Dedifferentiated amniotic fluid mesenchymal stem cell (primary cell): ENCODE measurements around the gene USP19.
A peak's percentile ranks its signal among the peaks of the same experiment; 100 is the strongest.

Source experiments
- DNase-seq: peaks from one replicate; pipeline ENCODE4 v3.0.0-alpha.2; 2016; ENCODE audit errors: extremely low spot score

USP19 gene

DNA sequence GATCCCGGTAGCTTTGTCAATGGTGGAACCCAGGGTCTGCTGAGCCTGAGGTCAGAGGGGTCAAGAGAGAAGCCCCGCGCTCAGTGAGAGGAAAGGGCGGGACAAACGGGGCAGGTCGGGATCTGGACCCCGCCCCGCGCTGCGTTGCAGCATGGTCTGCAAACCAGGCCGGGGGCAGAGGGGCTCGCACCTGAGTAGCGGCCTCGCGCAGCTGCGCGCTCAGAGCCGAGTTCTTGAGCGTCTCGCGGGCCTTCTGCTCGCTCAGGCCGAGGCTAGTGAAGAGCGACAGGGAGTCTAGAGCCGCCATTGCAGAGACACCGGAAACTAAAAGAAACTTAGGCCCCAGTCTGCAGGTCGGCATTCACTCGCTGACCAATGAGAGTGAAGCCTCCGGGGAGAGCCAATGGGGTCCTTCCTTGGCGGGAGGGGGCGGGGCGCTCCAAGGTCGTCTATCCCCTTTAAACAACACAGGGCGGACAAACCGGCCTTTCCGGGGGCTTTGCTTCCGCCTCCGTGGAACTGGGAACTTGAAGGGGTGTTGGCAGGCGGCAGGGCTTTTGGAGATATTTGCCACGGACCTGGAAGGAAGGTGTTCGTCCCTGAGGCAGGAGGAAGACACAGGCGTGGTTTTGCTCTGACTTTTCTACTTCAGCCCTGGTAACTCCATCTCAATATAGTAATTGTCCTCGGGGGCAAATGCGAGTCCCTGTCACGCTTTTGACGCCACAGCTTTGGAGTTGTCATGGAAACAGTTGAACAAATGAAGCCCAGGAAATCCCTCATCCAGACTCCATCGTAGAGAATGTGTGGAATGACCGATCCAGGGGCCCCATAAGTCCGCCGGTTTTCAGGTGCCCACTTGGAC lies 16.0 kb downstream of the USP19 start, which contains the start of gene QARS1:
QARS1 (minus strand) TSS at position 331 of the 865 bp plus-strand sequence; CDS start at position 307, 24 bp downstream.
- DNase-seq, result peak; percentile 86

- DNase-seq, result no peak
Measured at GRCh38 chr3:49104052-49104426, 16.6 kb downstream of the USP19 start.

DNA sequence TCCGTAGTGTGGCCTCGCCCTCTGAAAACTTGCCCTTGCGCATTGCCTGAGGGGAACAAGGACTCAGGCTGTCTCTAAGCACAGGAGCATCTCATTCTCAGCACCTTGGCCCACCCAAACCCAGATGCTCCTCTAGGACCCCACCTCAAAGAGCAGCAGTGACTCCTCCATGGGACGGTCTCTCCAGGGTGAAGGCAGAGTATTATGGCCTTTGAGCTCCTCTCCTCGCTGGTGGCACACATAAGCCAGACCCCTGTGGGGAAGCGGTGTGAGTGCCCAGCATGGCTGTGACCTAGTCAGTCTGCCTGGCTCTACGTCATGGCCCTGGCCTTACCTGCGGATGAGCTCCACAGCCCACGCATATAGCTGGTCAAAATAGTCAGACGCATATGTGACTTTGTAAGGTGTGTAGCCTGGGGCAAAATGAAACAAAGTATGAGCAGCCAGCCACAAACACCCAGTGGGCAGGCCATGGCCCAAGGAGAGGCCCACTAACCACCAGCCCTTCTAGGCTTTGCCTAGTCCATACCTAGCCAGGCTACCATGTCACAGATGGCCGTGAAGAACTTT lies 20.5 kb downstream of the USP19 start:
- DNase-seq, result no peak

DNA sequence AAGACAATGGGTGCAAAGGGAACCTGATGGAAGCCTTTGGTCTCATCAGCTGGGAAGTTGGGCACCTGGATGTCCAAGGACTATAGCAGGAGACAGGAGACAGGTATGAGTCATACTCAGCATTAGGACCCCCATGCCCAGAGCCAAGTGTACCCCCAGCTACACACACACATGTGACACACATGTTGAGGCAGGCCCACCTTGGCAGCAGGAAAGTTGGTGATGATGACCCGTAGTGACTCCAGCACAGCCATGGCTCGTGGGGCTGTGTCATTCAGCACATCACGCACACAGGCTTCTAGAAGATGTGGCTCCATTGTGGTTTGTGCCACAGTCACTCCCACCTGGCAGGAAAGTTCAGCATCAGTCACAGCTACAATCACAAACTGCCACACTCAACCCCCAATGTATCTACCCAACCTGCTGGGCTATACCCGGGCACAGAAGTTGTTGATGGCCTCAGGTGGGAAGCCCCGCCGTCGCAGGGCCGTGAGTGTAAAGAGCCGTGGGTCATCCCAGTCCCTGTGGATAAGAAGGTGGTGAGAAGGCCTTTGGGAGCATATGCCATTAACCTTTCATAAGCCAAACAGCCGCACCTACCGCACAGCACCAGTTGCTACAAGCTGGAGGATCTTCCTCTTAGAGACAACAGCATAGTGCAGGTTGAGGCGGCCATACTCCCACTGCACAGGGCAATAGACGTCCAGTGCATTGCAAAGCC lies 21.6 kb downstream of the USP19 start:
- DNase-seq, result no peak

- DNase-seq, result no peak
Measured at GRCh38 chr3:49098429-49098828, 22.2 kb downstream of the USP19 start.

DNA sequence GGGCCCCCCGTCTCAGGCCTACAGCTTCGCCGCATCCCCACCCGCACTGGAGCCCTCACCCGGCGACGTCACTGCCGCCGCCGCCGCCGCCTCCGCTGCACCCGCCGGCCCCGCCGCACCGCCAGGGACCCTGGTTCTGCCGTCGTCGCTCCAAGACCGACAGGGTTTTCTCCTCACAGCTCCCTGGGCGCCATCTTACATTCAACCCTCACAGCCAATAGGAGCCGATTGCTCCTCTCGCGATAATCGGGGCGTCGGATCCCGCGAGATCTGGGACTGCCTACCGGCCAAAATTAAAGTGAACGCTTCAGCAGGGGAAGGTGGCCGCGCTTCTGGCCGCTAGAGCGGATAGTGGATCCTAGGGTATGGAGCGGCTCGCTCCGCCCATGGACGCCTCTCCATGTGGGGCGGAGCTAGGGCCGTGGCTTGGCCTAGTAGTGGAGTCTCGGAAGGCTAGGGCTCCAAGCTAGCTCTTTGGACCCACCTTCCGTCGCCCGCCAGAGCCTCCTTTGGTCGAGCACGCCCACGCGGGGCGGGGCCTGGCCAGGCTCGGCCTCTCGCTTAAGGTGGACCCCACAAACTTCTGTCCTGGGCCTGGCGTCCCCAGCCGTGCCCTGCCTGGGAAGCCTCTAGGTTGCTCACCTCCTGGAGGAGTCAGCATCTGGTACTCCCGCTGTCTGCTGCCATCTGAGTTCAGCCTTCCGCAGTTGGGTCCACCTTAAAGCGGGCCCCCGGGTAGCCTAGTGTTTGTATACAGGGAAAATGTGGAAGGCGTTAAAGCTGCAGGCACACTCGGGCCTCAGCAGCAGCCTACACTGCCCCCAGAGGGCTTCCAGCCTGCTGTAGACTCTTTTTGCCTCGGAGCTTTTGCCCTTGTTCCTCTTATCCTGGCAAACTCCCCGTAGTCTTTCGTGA lies 26.5 kb downstream of the USP19 start, which contains the start of gene QRICH1:
QRICH1 (minus strand) TSS at position 219 of the 915 bp plus-strand sequence. CDS start 17,054 bp downstream, outside the sequence.
- peak; percentile 99 for DNase-seq

DNA sequence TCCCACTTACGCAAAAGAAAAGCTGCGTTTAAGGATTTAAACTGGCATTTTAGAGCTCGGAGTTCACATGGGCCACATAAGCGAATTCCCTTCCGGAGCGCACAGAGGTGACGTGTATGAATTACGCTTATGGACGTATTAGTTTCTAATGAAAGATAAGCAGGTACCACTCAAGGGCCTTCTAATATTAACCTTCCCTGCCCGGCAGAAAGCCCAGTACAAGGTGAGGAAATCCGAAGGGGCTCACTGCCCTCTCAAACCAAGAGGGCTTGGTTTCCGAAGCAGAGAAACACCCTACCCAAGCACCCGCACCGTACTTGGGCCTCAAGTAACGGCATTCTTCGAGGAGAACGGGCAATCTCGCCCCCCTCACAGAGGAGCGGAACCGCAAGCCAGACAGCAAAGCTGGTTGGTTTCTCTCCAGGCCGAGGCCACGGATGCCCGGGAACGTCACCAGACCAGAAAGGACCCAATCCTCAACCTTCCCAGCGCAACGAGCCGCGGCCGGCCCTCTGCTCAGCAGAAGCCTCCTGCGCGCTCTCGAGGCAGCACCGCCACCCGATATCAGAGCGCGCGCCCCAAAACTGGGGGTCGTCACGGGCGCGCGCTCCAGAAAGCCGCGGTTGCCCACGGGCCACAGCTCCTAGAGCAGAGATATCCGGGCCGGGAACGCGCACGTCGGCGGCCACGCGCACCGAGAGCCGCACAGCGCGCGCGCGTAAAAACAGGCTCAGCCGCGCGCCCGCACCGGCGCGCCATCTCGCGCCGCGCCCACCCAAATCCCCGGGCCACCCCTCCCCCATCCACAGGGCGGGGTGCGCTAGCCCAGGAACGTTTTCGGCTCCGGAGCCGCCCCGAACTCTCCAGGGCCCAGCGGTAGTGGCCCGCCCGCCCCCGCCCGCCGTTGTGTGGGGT lies 27.4 kb downstream of the USP19 start:
- DNase-seq, result peak; percentile 63

GRCh38 chr3:49081429-49081828 lies 39.2 kb downstream of the USP19 start:
- DNase-seq, result no peak

GRCh38 chr3:49079270-49079669 lies 41.4 kb downstream of the USP19 start:
- no peak for DNase-seq

DNA sequence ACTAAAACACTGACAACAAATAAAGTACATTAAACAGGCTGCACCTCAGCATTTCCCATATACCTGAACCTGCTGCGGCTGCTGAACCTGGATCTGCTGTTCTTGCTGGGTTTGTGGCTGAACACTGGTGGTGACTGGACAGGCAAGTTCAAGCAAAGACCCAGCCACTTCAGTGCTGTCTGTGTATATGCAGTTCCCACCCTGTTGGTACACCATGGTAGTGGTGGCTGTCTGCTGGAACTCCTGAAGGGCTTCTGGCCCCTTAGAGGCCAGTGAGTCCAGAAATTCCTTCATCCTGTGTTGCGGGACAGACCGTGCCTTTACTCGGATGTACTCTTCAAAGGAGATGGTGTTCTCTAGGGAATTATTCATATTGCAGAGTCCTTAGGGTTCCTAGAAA lies 44.0 kb downstream of the USP19 start:
- no peak for DNase-seq

DNA sequence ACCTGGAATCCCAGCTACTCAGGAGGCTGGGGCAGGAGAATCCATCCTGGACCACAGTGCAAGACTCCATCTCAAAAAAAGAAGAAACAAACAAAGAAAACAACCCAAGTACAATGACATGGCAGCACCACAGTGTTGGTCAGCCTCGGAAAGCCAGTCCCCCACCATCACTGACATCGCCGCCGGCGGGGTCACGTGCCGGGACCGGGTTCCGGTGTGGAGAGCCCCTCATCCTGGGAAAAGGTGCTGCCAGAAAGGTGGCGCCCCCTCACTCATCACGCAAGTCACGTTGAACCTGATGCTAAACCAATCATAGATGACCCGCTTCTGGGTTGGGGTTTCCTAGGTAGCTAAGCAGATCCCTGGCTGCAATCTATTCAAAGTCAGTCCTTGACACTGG lies 44.5 kb downstream of the USP19 start:
- no peak for DNase-seq
